ENCODE measurements around the gene ESCO1.

The ESCO1 gene

DNA sequence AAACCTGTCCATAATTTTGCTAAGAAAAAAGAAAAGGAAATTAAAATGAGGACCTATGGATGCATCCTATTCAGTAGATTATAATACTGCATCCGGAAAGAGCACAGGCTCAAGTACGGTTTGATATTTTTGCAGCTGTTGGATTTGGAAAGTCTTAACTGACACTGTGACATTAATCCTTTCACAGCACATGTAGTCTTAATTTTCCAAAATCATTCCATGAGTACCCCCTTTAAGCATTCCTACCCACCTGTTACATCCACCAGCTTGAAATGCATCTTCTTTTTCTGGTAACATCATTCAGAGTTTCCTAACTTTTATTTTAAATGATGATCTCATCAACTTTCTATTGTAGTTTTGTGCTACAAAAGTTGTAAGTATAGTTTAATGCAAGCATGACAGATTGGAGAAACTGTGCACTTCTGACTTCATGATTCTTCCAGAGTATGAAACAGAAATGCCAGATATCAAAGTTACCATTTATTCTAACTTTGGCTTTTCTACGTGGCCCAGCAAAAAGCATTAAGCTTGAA is 113.5 kb downstream of the ESCO1 start:
- H3K9me3 Mint-ChIP-seq, result no peaks in the 10 kb centered on the region
- no peaks in the 10 kb centered on the region for H3K4me1 Mint-ChIP-seq (ENCODE audit: low read depth)
- no peak overlapping the region for H3K4me3 Mint-ChIP-seq
- DNase-seq, result no peak
- no peak overlapping the region for H3K27ac Mint-ChIP-seq
- peaks cover 3% of the 10 kb centered on the region for H3K27me3 Mint-ChIP-seq
- no peaks in the 10 kb centered on the region for H3K36me3 Mint-ChIP-seq (ENCODE audit: low read depth)

GRCh38 chr18:21484851-21485636 is 115.5 kb downstream of the ESCO1 start:
- no peak overlapping the region for H3K27ac Mint-ChIP-seq
- no peaks in the 10 kb centered on the region for H3K9me3 Mint-ChIP-seq
- H3K36me3 Mint-ChIP-seq (ENCODE audit: low read depth), result no peaks in the 10 kb centered on the region
- H3K4me3 Mint-ChIP-seq, result no peak overlapping the region
- DNase-seq, result no peak
- H3K27me3 Mint-ChIP-seq, result peaks cover 3% of the 10 kb centered on the region
- no peaks in the 10 kb centered on the region for H3K4me1 Mint-ChIP-seq (ENCODE audit: low read depth)

GRCh38 chr18:21483051-21483450 is 117.5 kb downstream of the ESCO1 start:
- no peaks in the 10 kb centered on the region for H3K9me3 Mint-ChIP-seq
- H3K27ac Mint-ChIP-seq, result no peak overlapping the region
- no peak overlapping the region for H3K4me3 Mint-ChIP-seq
- DNase-seq, result no peak
- H3K4me1 Mint-ChIP-seq (ENCODE audit: low read depth), result no peaks in the 10 kb centered on the region
- peaks cover 3% of the 10 kb centered on the region for H3K27me3 Mint-ChIP-seq
- no peaks in the 10 kb centered on the region for H3K36me3 Mint-ChIP-seq (ENCODE audit: low read depth)

DNA sequence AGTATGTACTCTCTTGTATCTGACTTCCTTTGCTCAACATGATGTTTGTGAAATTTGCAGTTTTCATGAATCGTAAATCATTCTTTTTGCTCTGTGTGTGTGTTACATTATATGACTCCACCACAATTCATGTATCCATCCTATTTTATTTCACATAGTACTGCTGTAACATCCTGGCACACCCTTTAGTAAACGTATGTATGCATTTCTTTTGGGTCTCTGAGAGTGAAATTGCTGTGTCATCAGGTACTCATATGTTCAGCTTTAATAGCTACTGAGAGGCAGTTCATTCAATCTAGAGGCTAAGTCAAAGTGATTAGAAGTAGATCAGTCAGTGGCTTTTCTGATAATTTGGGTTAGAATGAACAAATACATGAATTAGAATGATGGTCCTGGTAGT is 118.8 kb downstream of the ESCO1 start:
- Mint-ChIP-seq H3K4me3 (no peak overlapping the region), H3K27ac (no peak overlapping the region), H3K27me3 (peaks cover 9% of the 10 kb centered on the region), H3K9me3 (no peaks in the 10 kb centered on the region), H3K36me3 (ENCODE audit: low read depth) (no peaks in the 10 kb centered on the region), H3K4me1 (ENCODE audit: low read depth) (no peaks in the 10 kb centered on the region)
- no peak for DNase-seq

- Mint-ChIP-seq H3K4me3 (no peak overlapping the region), H3K27ac (no peak overlapping the region), H3K36me3 (ENCODE audit: low read depth) (no peaks in the 10 kb centered on the region), H3K27me3 (peaks cover 14% of the 10 kb centered on the region), H3K4me1 (ENCODE audit: low read depth) (no peaks in the 10 kb centered on the region), H3K9me3 (no peaks in the 10 kb centered on the region)
- DNase-seq, result no peak
These were observed 120.8 kb downstream of the ESCO1 start for GRCh38 chr18:21479721-21480120.
